Fibroblast of upper back skin (primary cell): ENCODE data around the gene TNNT2.
A peak's percentile ranks its signal among the peaks of the same experiment; 100 is the strongest.

Experiments
- DNase-seq: peaks from one replicate; pipeline ENCODE4 v3.0.0-alpha.2; 2013

Gene TNNT2

GRCh38 chr1:201401700-201402099, 24.2 kb upstream of the TNNT2 start:
- DNase-seq: no peak

GRCh38 chr1:201400852-201401230, 23.4 kb upstream of the TNNT2 start:
- no peak for DNase-seq

GRCh38 chr1:201400212-201400851, 22.9 kb upstream of the TNNT2 start:
- no peak for DNase-seq

GRCh38 chr1:201399352-201400126, 22.1 kb upstream of the TNNT2 start:
- DNase-seq: no peak

- DNase-seq: no peak
Observed at GRCh38 chr1:201399018-201399351, 21.5 kb upstream of the TNNT2 start, which contains the start of gene LAD1. Gene LAD1, minus strand, starts transcription at chr1:201399324. Its CDS starts 18 bp downstream, at chr1:201399306.

- no peak for DNase-seq
Observed at GRCh38 chr1:201397675-201398074, 20.2 kb upstream of the TNNT2 start.

GRCh38 chr1:201396861-201397464, 19.5 kb upstream of the TNNT2 start:
- no peak for DNase-seq

GRCh38 chr1:201395936-201396335, 18.5 kb upstream of the TNNT2 start:
- DNase-seq: no peak

- DNase-seq: no peak
Observed at GRCh38 chr1:201394591-201394990, 17.1 kb upstream of the TNNT2 start.

GRCh38 chr1:201393076-201393475, 15.6 kb upstream of the TNNT2 start:
- DNase-seq: no peak

- no peak for DNase-seq
Observed at GRCh38 chr1:201391651-201392511, 14.4 kb upstream of the TNNT2 start.

- no peak for DNase-seq
Observed at GRCh38 chr1:201391225-201391624, 13.7 kb upstream of the TNNT2 start.

GRCh38 chr1:201389051-201389450, 11.6 kb upstream of the TNNT2 start:
- no peak for DNase-seq

GRCh38 chr1:201386208-201386607, 8.7 kb upstream of the TNNT2 start:
- DNase-seq: no peak

GRCh38 chr1:201385299-201385891, 7.9 kb upstream of the TNNT2 start:
- peak; percentile 27 for DNase-seq

- no peak for DNase-seq
Observed at GRCh38 chr1:201384406-201384782, 6.9 kb upstream of the TNNT2 start.

GRCh38 chr1:201383647-201384405, 6.3 kb upstream of the TNNT2 start:
- peak; percentile 93 for DNase-seq

- no peak for DNase-seq
Observed at GRCh38 chr1:201381130-201381529, 3.6 kb upstream of the TNNT2 start.

GRCh38 chr1:201379733-201380242, 2.3 kb upstream of the TNNT2 start:
- DNase-seq: no peak

- no peak for DNase-seq
Observed at GRCh38 chr1:201378804-201379203, 1.3 kb upstream of the TNNT2 start.

GRCh38 chr1:201376464-201377374, 761 bp downstream of the TNNT2 start:
- DNase-seq: peak; percentile 52
